B cell (primary cell): ENCODE measurements around the gene RNF26. TPM values are rescaled to one million over a fixed set of nuclear protein-coding genes. Genes with fewer than 3 reads are reported as not detected.

Experiments
- ATAC-seq: fragments of 200-7000 bp; cut with Tn5 transposase; one replicate; pipeline ENCODE4 v1.10.0; 2021; ENCODE audit warnings: low read depth, mild to moderate bottlenecking, moderate number of reproducible peaks, moderate library complexity
- CTCF ChIA-PET: fragments of 350-600 bp; sonication (Branson Sonifier 250); formaldehyde crosslinking; loops from one replicate; lab custom pipeline; 2021; ENCODE audit warnings: antibody characterized with exemption, inconsistent platforms; lab: Charles Lee
- POLR2A ChIA-PET: fragments of 350-600 bp; sonication (Branson Sonifier 250); formaldehyde crosslinking; loops from one replicate; lab custom pipeline; 2021; ENCODE audit warnings: antibody characterized with exemption; lab: Charles Lee
- DNase-seq: peaks from one replicate; pipeline ENCODE4 v3.0.0; 2013
- H2AFZ ChIP-seq: 2 replicates; pipeline ENCODE4 v1.6.1; 2012; ENCODE audit warnings: mild to moderate bottlenecking, low read depth, low read length; ENCODE audit not compliant: insufficient read depth, poor library complexity, severe bottlenecking
- H3K27ac ChIP-seq, 2 donors: 1 replicate in 1 of 2; 2 replicates in 1 of 2; pipeline ENCODE4 v1.5.1; 2012 to 2013; ENCODE audit warnings: low read length in 2 of 2, mild to moderate bottlenecking in 2 of 2, moderate library complexity in 1 of 2
- H3K27me3 ChIP-seq, 4 experiments: fragments of 200-600 bp in 1 of 4; sonication (generic) in 1 of 4; replicated peaks in 1 of 4; 1 replicate in 2 of 4; 2 replicates in 2 of 4; pipeline versions ENCODE4 v1.6.1 to v1.7.0; 2013 to 2016; ENCODE audit warnings: low read length in 3 of 4, mild to moderate bottlenecking in 2 of 4, mixed read lengths in 1 of 4, moderate library complexity in 1 of 4; ENCODE audit not compliant: insufficient read depth in 4 of 4, control insufficient read depth in 3 of 4; ENCODE audit errors: control extremely low read depth in 1 of 4
- H3K36me3 ChIP-seq, 2 experiments: replicated peaks in 1 of 2; 1 replicate in 1 of 2; 2 replicates in 1 of 2; pipeline versions ENCODE4 v1.6.1 to v1.7.1; 2013; ENCODE audit warnings: low read length in 1 of 2; ENCODE audit not compliant: insufficient read depth in 2 of 2, control insufficient read depth in 1 of 2; ENCODE audit errors: control extremely low read depth in 1 of 2, extremely low read depth in 1 of 2
- H3K4me1 ChIP-seq, 2 donors: fragments of 200-600 bp in 1 of 2; sonication (generic) in 1 of 2; 1 replicate in 1 of 2; 2 replicates in 1 of 2; pipeline versions ENCODE4 v1.5.1 to v1.6.1; 2013 to 2017; ENCODE audit warnings: low read length in 2 of 2; ENCODE audit not compliant: control insufficient read depth in 2 of 2, insufficient read depth in 2 of 2
- H3K4me2 ChIP-seq: replicated peaks from 2 replicates; pipeline ENCODE3; 2012; ENCODE audit warnings: mild to moderate bottlenecking, low read depth, low read length; ENCODE audit not compliant: poor library complexity, severe bottlenecking
- H3K4me3 ChIP-seq, 5 experiments: fragments of 200-600 bp in 1 of 5; sonication (generic) in 1 of 5; 1 replicate in 3 of 5; 2 replicates in 2 of 5; pipeline versions ENCODE4 v1.5.1 to v1.7.0; 2011 to 2016; ENCODE audit warnings: low read length in 4 of 5, mild to moderate bottlenecking in 4 of 5, low read depth in 2 of 5, control low read depth in 1 of 5, moderate library complexity in 1 of 5; ENCODE audit not compliant: insufficient read depth in 1 of 5; ENCODE audit errors: control extremely low read depth in 1 of 5, extremely low read depth in 1 of 5
- H3K79me2 ChIP-seq: fragments of 200-600 bp; sonication (generic); one replicate; pipeline ENCODE4 v1.6.0; 2016; ENCODE audit warnings: low read length; ENCODE audit not compliant: control insufficient read depth, insufficient read depth
- H3K9ac ChIP-seq: fragments of 200-600 bp; sonication (generic); 2 replicates; pipeline ENCODE4 v1.6.1; 2017; ENCODE audit warnings: mild to moderate bottlenecking, low read length, moderate library complexity
- H3K9me3 ChIP-seq, 3 donors: one replicate each; pipeline versions ENCODE4 v1.6.1 to v1.7.1; 2013; ENCODE audit warnings: low read length in 2 of 3; ENCODE audit not compliant: control insufficient read depth in 2 of 3, insufficient read depth in 1 of 3; ENCODE audit errors: control extremely low read depth in 1 of 3
- H4K20me1 ChIP-seq: 2 replicates; pipeline ENCODE4 v1.6.0; 2012; ENCODE audit warnings: mild to moderate bottlenecking, low read length; ENCODE audit not compliant: insufficient read depth, control insufficient read depth, poor library complexity, severe bottlenecking
- H3K27ac Mint-ChIP-seq: one replicate; pipeline ENCODE4 v1.8.0; 2021; ENCODE audit warnings: mixed read lengths
- H3K27me3 Mint-ChIP-seq: one replicate; pipeline ENCODE4 v1.8.0; 2021; ENCODE audit warnings: mixed read lengths
- H3K4me1 Mint-ChIP-seq: one replicate; pipeline ENCODE4 v1.8.0; 2021; ENCODE audit warnings: mixed read lengths
- H3K4me3 Mint-ChIP-seq: one replicate; pipeline ENCODE4 v1.8.0; 2021; ENCODE audit warnings: mixed read lengths
- H3K9me3 Mint-ChIP-seq: one replicate; pipeline ENCODE4 v1.8.0; 2022; ENCODE audit warnings: mixed read lengths; ENCODE audit not compliant: insufficient read depth
- CTCF ChIP-seq: fragments of 200-600 bp; IDR thresholded peaks from one replicate; pipeline ENCODE4 v1.8.0; 2022; ENCODE audit warnings: antibody characterized with exemption, mild to moderate bottlenecking
- EZH2 ChIP-seq: IDR thresholded peaks from 2 replicates; pipeline ENCODE4 v1.6.1; 2012; ENCODE audit warnings: borderline replicate concordance, low read depth, mild to moderate bottlenecking, moderate library complexity, low read length; ENCODE audit not compliant: insufficient read depth, poor library complexity, severe bottlenecking
- WGBS: methylation state at CpG from one replicate; pipeline ENCODE4 v1.1.5; 2013; ENCODE audit warnings: missing lambda C conversion rate; ENCODE audit not compliant: insufficient coverage; 5-methylcytosine and 5-hydroxymethylcytosine counted together
- intact Hi-C: fragments of 100-400 bp; cut with micrococcal nuclease; formaldehyde crosslinking; loops from one replicate; pipeline ENCODE4 v1.10.0; 2022
- polyA plus RNA-seq: library from polyadenylated mRNA; depleted of rRNA; stranded (reverse); fragments of >200 nt; gene quantifications from 2 replicates; pipeline ENCODE4 v1.2.3, GENCODE V29; 2012
- total RNA-seq, 2 donors: library from RNA; stranded (reverse); fragments of 120-200 nt in 1 of 2; gene quantifications; 1 replicate in 1 of 2; 2 replicates in 1 of 2; pipeline versions ENCODE4 v1.2.3 to v1.2.4, GENCODE V29; 2013 to 2022

The RNF26 gene
- total and polyA plus RNA-seq, 2 donors (not counting 1 experiment from before 2014, with no cell fraction given): 15.5 to 21.8 TPM

GRCh38 chr11:119317592-119318239 lies 16.6 kb upstream of the RNF26 start:
- no peak overlapping the region for H3K27ac ChIP-seq
- peak overlapping the region; percentile 83 for H3K4me2 ChIP-seq
- no peaks in the 10 kb centered on the region for H4K20me1 ChIP-seq
- intact Hi-C loops: no loop called here
- peaks cover 35 to 54% of the 10 kb centered on the region in 2 donors for H3K4me1 ChIP-seq
- no peak overlapping the region for H3K4me3 ChIP-seq
- ATAC-seq: no peak
- WGBS: 49% methylated on average over 7 of the region's 14 CpGs
- ChIA-PET CTCF (interaction anchor here (1.2 to 3.5 kb wide), 2 partner anchors 8 to 112 kb away, joined by 3 to 16 read pairs; partner anchors contain the start of gene CBL), POLR2A (no interaction called here)
- H3K9ac ChIP-seq: no peak overlapping the region
- Mint-ChIP-seq H3K4me1 (peaks cover 38% of the 10 kb centered on the region), H3K27ac (no peak overlapping the region), H3K4me3 (peak overlapping the region; percentile 50), H3K9me3 (no peaks in the 10 kb centered on the region), H3K27me3 (peaks cover 13% of the 10 kb centered on the region)
- H3K79me2 ChIP-seq: no peaks in the 10 kb centered on the region
- no peak for TF ChIP-seq CTCF
- peak; percentile 6 for TF ChIP-seq EZH2
- peaks cover 0 to 9% (median 0%) of the 10 kb centered on the region in 3 donors for H3K9me3 ChIP-seq
- DNase-seq: no peak
- no peaks in the 10 kb centered on the region for H3K36me3 ChIP-seq
- peaks cover 0 to 61% (median 22%) of the 10 kb centered on the region in 4 experiments for H3K27me3 ChIP-seq
- H2AFZ ChIP-seq: no peak overlapping the region
